Keratinocyte (primary cell): ENCODE data around the gene ZNF217.
"Not testable (repeated sequence)": the region's sequence is repeated elsewhere in the genome, so short reads cannot be mapped to it uniquely, and the experiment has no call there.

Source experiments
- CTCF ChIP-seq, 3 experiments: IDR thresholded peaks in 1 of 3; conservative IDR thresholded peaks in 1 of 3; optimal IDR thresholded peaks in 1 of 3; 2 replicates in 2 of 3; 3 replicates in 1 of 3; pipeline versions ENCODE3 to v1.5.1; 2011; ENCODE audit warnings: low read length in 3 of 3, mild to moderate bottlenecking in 3 of 3, moderate library complexity in 2 of 3, control low read depth in 1 of 3, inconsistent platforms in 1 of 3; ENCODE audit not compliant: insufficient read depth in 2 of 3; ENCODE audit errors: extremely low read depth in 1 of 3
- EZH2 ChIP-seq: IDR thresholded peaks from one replicate; pipeline ENCODE4 v1.6.1; 2012; ENCODE audit warnings: inconsistent platforms, mild to moderate bottlenecking, low read length, moderate library complexity

DNA sequence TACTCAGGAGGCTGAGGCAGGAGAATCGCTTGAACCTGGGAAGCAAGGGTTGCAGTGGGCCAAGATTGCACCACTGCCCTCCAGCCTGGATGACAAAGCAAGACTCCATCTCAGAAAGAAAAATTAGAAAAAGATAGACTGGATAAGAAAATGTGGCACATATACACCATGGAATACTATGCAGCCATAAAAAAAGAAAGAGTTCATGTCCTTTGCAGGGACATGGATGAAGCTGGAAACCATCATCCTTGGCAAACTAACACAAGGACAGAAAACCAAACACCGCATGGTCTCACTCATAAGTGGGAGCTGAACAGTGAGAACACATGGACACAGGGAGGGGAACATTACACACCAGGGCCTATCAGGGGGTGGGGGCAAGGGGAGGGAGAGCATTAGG, 70.0 kb downstream of the ZNF217 start:
- not testable (repeated sequence) for TF ChIP-seq CTCF (optimal IDR thresholded peaks at IDR 0.05 in 1 of 3, IDR thresholded peaks at IDR 0.05 in 1 of 3, conservative IDR thresholded peaks at IDR 0.05 in 1 of 3; ENCODE audit: extremely low read depth in 1 of 3, insufficient read depth in 2 of 3, low read length in 3 of 3); EZH2
